Measurements from ENCODE around the gene ACVRL1.

DNA sequence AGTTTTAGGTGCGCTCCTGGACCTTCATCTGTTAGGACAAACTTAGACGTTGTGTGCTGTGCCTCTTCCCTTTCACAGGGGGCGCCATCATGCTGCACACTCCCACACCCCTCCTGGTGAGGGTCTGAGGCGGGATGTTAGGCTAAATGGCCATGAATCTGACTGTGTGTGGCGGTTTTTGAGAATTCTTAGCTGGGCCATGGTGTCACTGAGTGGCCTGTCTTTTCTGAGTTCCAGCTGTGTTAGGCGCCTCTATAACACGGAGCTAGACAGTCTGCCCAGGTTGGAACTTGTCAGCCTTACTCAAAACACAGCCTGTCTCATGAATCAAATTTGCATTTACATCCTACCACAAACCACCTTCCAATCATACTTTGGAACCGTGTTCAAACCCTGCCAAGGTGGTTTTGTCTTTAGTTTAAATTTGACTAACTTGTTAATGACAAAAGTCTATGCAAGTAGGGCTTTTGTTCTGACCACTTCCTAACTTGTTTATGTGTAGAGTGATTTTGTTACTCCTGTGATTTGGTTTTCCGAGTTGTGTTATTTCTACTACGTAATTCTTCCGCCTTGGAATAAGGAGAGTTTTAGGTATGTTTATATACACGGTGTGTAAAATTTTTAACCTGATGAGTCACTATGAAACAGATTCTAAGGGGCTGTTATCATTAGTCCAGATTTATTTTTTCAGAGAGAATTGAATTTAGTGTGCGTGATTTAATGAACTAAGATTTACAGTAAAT, 63.8 kb downstream of the ACVRL1 start:
- TF ChIP-seq CTCF (IDR thresholded peaks at IDR 0.05) = peak; percentile 38 to 62 (median 51)
- no peak for TF ChIP-seq POLR2A (IDR thresholded peaks at IDR 0.05)
